NCI-H1048 (cell line): ENCODE data around the gene FOXI2.
A peak's percentile ranks its signal among the peaks of the same experiment; 100 is the strongest.

Source experiments
- DNase-seq: peaks from one replicate; lab custom pipeline; 2025; lab: John Stamatoyannopoulos, UW

Gene FOXI2

DNA sequence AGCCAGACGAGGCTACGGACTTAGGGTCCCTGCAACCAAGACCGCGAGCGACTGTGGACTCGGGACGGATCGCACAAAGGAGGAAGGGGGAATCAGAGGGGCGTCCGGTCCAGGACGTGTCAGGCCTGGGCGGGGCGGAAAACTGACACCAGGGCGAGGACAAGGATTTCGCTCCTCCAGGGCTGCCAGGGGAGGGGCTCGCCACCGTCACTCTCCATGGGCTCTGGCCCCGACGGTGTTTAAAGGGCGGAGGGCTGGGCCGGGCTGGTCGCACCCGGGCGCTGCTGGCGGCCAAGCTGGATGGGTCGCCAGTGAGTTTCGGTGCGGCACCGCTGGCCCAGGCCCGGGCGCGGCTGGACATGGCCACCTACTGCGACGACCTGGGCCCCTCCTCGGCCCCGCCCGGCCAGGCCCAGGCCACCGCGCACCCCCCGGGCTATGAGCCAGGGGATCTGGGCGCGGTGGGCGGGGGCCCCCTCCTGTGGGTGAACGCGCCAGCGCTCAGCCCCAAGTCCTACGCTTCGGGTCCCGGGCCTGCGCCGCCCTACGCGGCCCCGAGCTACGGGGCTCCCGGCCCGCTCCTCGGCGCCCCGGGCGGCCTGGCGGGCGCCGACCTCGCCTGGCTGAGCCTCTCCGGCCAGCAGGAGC, at the start of gene FOXI2:
Gene FOXI2 (plus strand): TSS at position 271 of the 648 bp plus-strand sequence. CDS start 89 bp downstream, at position 360.
- DNase-seq = no peak

DNA sequence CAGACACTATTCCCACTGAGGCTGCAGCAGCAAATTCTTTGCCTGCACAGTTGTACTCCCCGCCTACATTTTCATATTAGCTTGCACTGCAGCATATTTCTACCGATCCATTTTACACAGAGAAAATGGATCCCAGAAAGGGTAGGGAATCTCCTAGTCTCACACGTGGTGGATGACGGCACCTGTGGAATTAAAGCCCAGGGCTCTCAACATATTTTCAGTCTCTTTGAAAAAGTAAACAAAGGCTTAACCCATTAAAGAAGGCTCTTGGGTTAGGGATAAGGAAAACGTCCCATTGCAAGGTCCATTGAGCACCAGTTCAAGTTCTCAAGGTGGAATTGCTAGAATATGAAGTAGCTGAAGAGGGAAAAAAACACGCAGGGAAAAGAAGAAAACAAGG, 49.4 kb upstream of the FOXI2 start:
- no peak for DNase-seq

DNA sequence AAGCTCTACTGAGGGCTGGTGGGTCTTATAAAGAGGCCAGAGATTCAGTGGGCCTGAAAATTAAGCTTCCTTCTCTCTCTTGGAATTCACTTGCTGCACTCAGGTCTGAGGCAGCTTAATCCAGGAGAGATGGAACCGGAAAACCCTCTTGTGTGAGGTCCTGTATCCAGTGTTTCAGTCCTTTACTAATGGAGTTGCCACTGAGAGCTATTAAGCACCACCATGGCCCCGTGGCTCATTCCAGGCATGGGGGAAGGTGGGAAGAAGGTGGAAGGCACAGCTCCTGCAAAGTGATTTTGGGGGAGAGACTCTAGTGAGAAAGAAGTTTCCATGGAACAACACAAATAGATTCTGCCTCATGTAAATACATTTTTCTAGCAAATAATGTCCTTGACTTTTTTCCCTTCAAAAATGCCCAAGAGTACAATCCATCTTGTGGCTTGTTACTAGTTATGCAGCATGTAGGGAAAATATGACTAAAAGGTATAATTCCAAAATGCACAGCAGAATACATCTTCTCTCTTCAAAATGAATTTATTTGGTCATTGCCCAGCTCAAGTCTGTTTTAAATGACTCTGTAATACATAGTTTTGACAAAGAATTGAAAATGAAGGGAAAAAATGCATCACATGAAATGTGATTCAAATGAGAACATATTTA, 46.7 kb upstream of the FOXI2 start:
- no peak for DNase-seq

DNA sequence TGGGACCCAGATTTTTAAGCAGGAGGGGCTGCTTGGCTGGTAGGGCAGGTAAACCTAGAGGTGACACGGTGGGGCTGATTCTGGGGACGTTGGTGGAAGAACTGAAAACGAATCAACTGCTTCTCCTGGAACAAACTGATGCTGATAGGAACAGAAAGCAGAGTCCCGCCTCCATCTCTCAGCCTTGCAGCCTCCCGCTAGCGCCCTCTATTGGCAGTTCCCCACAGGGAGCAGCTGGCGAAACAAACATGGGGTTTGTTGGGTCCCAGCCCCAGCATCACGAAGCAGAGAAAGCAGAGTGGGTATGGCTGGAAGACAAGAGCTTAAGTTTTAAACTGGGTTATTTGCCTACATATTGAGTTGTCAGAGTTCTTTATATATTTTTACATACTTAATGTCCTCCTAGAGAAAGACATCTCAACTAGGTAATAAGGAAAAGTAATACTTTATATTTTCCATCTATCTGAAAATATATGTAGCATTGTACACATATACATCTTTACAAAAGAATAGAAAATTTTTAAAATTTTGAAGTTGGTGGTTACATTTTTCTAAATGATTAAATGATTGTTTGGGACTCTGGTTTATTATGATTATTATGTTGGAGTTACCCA, 42.3 kb upstream of the FOXI2 start:
- peak; percentile 31 for DNase-seq

DNA sequence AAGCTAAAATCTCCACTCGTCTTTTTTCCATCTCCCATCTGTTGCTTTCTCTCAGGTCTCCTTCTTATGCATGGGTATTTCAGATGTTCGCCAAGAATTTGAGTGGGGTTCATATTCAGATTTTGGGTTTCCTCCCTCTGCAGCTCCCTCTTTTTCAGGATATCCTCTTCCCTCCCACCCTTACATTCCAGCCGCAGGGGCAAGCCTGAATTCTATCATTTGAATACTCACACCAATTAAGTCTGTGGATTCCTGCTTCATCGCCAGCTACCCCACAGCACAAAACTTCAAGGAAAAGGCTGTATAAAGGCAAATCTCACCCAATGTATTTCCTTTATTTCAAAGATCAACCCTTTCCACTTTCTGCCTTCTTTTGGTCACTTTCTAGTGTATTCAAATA, 41.6 kb upstream of the FOXI2 start:
- no peak for DNase-seq

DNA sequence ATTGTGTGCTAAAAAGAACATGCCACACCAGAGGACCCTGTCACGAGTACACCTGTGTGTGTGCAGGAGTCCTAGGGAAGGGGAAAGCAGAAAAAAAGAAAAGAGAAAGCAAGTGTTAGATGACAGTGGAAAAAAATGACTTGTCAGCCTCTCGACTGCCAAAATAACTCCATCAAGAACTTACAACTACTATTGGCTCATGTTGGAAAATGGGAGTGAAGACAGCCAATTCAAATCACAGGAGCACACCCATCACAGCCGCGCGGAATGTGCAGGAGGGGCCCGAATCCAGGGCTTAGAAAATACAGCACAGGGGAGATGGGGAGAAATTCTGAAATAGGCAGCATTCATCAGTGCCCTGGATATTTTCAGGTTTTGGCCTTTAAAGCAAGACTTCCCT, 38.1 kb upstream of the FOXI2 start:
- DNase-seq = no peak

DNA sequence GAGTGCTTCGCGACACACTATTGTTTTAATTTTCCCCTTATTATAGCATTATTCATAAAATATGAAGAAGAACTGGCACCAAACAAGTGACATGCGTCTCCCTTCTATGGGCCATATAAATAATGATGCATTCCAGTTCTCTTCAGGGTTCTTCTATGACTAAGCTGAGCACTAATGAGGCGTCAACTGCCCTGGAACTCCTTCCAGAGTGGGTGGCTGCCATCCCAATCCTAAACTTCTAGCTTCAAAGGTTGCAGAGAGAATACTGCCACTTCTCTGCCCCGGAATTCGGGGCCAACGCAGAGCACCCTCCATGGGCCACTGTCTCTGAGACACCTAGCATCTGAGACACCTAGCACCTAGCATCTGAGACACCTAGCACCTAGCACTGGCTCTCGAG, 37.7 kb upstream of the FOXI2 start:
- DNase-seq = no peak

DNA sequence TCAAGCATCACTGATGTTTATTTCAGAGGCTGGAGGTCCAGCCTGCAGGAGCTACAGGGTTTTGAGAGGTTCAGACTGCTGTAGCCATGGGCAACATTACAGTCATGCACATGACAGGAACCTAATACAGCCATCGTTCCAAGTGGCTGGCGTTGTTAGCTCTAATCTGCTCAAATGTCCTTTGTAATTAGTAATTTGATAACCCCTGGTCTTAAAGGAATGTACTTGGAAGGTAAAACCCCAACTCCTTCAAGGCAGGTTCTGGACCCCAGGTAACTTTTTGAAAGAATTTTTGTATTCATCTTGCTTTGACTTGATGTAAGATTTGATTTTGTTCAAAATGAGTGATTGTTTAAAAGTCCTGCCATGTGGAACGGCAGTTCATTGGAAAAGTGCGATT, 34.7 kb upstream of the FOXI2 start:
- DNase-seq = no peak

DNA sequence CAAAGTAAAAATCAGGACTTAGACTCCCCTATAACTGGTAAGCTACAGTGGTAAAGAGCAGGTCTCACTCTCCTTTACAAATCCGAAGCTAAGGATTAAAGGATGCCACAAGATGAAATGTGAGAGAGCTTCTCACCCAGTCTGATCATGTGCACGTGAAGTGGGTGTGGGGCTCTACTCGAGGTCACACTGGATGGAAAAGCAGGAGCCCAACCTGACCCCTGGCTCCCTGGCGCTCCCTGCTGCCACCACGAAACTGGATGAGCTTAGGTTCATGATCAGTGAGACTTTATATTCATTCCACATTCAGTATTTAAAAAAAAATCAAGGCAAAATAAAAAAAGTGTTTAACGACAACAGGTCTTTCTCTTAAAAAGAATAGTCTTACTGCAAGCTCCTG, 21.7 kb upstream of the FOXI2 start:
- DNase-seq = no peak

DNA sequence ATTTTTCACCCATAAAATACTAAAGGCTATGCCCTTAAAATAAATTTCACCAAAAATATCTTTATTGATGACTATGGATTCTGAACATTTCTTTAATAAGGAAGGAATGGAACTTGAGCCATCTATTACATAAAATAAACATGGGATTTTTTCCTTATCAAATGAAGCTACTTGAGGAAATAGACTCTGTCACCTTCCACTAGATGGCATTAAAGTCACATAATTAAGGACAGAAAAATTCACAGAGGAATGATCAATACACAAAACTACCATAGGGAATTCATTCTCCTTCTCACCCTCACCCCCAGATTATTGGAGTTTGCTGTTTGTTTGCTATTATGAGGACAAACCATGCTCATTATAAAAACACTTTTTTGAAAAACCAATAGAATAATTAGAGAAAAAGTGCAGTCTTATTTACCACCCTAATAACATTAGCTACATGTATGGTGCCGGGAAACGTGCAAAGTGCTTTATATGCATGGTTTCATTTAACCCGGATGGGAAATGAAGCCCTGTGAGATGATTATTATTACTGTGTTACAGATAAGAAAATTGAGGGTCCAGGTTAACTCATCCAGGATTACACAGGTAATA, 21.1 kb upstream of the FOXI2 start:
- no peak for DNase-seq

DNA sequence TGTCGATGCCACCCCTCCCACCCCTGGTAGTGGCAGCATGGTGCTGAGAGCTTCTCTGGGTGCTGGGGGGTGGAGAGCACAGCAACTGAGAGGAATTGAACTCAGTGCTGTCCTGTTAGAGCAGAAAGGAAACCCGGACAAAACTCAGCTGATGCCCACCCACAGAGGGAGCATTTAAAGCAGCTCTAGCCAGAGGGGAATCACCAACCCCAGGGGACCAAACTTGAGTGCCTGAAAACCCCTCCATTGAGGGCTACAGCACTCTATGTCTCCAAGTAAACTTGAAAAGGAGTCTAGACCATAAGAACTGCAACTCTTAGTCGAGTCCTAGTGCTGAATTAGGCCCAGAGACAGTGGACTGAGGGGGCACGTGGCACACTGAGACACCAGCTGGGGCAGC, 16.8 kb upstream of the FOXI2 start:
- no peak for DNase-seq

DNA sequence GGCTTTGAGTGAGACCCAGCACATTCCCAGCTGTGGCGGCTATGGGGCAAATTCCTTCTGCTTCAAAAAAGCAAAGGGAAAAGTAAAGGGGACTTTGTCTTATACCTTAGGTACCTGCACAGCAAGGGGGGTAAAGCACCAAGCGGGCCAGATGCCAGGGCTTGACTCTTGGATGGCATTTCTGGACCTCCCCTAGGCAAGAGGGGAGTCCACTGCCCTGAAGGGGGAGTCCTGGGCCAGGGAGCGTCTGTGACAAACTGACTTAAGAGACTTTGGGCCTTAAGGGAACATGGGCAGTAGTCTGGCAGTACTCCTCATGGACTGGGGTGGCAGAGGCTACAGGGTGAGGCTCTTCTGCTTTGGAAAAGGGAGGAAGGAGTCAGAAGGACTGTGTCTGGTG, 16.1 kb upstream of the FOXI2 start:
- no peak for DNase-seq

DNA sequence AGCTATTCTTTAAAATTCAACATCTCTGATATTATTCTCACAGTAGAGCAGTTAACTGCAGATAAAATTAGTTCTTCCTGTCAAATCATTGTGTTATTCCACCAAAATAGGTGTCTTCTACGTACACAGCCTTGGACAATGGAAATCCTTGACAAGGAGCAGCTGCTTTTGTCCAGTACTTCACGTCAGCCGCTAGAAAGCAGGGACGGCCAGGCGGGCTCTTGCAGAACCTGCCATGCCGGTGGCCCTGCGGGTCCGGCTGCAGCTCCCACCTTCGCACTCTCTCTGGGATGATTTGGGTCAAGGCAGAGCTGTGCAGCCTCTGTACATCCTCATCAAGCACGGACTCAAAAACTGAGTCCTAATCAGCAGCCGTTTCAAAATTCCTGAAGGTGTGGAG, 2.2 kb upstream of the FOXI2 start:
- no peak for DNase-seq

DNA sequence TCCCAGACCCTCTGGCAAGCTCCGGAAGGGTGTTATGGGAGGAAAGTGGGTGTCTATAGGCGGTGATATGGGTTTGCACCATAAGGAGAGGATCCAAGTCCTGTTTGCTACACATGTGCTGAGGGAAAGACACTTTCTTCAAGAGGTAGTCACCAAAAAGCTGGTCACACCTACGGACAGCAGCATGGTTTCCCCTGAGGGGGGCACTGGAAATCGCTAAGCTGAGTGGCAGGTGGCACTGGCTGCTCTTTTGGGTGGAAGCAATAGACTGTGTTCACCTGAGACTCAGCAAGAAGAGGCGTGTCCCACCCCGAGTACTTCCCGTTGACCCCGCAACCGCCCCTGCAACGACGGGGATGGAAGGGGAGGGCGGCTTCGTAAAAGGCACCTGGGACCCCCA, 1.8 kb upstream of the FOXI2 start:
- DNase-seq = no peak

DNA sequence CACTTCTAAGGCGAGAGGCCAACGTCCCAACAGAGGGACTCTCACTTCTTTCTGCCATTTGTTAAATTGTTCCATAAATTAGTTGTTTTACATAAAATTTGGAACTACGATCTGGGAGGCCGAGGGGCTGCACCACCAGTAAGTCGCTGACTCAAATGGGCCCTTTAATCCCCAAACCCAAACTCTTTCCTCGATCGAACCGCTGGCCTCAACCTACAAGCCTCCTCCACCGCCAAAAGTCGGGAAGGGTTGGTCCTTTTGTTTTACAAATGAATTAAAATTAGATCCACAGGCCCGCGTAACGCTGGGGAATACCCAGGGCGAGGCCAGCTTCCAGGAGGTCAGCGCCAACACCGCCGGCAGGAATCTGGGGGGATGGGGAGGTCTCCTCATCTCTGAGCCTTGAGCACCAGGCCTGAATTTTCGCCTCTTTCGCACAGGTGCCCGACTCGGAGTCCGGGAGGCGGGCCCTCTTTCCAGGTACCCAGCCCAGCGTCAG, 1.2 kb upstream of the FOXI2 start:
- DNase-seq = no peak

DNA sequence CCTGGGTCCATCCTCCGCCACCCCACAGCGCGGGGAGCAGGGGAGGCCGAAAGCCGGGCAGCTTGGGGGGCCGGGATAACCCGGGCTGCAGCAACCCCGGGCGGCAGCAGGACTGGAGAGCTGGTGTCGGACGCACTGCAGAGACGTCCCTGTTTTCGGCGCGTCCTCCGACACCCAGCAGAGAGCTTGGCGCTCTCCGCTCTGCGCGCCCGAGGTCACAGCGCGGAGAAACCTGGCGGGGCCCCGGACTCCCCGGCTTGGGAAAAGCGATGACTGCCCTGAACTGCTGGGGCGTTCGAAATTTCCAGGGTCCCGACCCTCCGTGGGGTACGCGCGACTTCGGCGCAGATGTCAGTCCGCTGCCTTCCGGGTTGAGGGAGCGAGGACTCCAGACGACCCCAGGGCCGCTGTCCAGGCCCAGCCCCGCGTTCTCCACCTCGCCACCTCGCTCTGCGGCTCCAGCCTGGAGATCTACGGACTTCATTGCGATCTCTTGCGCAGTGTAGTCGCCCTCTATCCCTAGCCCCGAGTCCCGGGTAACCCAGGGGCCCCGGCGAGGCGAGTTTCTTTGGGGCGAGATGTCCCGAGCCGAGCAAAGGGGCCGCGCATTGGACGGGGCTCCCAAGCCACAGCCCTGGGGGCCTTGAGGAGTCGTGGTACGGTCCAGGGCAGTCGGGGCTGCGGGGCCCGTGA, 617 bp upstream of the FOXI2 start:
- DNase-seq = no peak

DNA sequence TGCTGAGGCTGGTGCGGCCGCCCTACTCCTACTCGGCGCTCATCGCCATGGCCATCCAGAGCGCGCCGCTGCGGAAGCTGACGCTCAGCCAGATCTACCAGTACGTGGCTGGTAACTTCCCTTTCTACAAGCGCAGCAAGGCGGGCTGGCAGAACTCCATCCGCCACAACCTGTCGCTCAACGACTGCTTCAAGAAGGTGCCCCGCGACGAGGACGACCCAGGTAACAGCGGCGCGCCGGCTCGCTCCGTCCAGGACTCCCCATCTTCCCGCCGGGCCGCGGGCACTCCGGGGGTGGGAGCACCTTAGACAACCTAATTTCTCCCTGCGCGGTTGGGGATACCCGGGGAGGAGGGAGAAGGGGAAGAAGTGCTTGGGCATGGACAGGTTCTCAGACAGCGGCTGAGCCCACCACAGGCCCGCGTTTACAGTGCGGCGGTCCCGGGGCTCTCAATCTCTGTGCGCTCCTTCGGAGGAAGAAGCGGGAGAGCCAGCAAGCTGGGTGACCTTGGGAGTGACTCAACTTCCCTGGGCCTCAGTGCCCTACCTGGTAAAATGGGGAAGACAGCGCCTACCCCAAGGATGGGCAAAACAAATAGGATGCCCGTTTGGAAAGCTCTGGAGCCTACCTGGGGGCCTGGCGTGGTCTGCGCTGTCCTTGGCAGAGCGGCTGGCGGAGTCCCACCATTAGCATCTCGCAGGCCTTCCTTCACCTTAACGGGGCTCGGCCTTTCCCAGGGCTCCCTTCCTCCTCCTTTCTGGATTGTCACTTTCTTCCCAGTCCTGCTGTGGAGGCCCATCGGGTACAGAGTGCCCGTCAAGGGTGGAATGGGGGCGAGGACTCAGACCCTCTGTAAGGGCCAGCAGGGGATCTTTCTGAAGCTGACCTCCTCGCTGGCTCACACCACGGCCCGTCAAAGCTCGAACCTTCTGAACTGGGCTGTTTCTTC, 852 bp downstream of the FOXI2 start:
- no peak for DNase-seq

DNA sequence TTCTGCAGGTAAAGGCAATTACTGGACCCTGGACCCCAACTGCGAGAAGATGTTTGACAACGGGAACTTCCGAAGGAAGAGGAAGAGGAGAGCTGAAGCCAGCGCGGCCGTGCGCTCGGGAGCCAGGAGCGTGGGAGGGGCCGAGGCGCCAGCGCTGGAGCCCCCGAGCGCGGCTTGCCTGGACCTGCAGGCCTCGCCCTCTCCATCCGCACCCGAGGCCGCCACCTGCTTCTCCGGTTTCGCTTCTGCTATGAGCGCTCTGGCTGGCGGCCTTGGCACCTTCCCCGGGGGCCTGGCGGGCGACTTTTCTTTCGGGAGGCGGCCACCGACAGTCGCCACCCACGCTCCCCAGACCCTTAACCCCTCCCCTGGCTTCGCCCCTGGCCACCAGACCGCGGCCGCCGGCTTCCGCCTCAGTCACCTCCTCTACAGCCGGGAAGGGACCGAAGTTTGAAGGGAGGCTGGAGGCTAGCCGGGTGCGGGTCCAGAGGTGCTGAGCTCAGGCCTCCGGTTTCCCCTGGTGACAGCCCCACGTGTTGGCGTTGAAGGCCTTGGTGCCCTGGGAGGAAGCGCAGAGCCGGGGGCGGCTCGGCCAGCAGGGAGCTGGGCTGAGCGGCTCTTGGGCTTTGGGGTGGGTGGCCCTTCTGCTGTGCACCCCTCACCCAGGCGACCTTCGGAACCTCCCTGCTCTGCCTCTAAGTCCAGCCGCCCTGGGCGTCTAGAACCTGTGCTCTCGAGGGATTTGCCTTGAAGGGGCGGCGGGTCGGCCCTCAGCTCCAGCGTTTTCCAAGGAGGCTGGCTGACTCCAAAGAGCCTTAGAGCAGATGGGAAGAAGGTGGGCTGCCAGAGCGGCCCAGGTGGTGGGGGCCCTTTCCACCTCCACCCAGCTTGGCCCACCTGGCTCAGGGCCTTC, 1.8 kb downstream of the FOXI2 start:
- no peak for DNase-seq

DNA sequence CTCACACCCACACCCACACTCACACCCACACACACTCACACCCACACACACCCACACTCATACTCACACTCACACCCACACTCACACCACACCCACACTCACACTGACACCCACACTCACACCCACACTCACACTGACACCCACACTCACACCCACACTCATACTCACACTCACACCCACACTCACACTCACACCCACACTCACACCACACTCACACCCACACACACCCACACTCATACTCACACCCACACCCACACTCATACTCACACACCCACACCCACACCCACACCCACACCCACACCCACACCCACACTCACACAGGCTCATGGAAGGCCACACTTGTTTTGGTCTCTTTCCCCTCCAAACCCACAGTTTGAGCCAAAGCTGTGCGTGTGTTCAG, 2.9 kb downstream of the FOXI2 start:
- DNase-seq = no peak

DNA sequence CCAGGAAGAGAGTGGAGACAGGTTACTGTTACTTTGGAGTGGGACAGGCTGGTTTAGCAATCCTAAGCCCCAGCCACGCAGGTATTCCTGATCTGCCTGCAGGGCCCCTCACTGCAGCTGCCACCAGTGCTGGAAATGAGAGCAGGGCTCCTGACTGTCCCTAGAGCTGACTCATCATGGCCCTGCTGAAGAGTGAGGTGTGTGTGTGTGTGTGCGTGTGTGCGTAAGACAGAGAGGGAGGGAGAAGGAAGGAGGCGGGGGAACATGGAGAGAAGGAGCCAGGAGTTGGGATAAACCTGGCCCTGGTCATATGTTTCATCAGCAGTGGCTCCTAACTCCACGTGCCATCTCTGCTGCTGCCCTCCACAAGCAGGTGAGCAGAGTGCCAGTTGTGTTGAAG, 3.6 kb downstream of the FOXI2 start:
- DNase-seq = no peak
